Uterus (tissue), 2 donors: ENCODE measurements around the gene DIP2B.

Source experiments
- CTCF ChIP-seq, 4 experiments: fragments of 200-600 bp in 2 of 4; fragments of 450-650 bp in 2 of 4; sonication (generic) in 2 of 4; IDR thresholded peaks; one replicate each; pipeline ENCODE4 v1.5.1; 2016 to 2019; ENCODE audit warnings: antibody characterized with exemption in 4 of 4, mild to moderate bottlenecking in 2 of 4, moderate library complexity in 1 of 4
- POLR2A ChIP-seq, 2 donors: fragments of 450-650 bp; IDR thresholded peaks; one replicate each; pipeline ENCODE4 v1.6.1; 2016; ENCODE audit warnings: antibody characterized with exemption in 2 of 2, mild to moderate bottlenecking in 1 of 2, moderate library complexity in 1 of 2

GRCh38 chr12:50572287-50572686, 67.5 kb downstream of the DIP2B start:
- TF ChIP-seq CTCF (IDR thresholded peaks at IDR 0.05) (no peak), POLR2A (IDR thresholded peaks at IDR 0.05) (no peak)
